ENCODE measurements around the gene ANKLE2. TPM values are rescaled to one million over a fixed set of nuclear protein-coding genes. Genes with fewer than 3 reads are reported as not detected.
A peak's percentile ranks its signal among the peaks of the same experiment; 100 is the strongest.

Gene ANKLE2
- total RNA-seq, 1 experiment from 2014 or later, result 80.3 TPM

- H3K4ac ChIP-seq (ENCODE audit: low read depth, low read length), result no peak overlapping the region
- H2BK120ac ChIP-seq (ENCODE audit: low read depth, low read length, poor library complexity, severe bottlenecking), result no peak overlapping the region
- no peaks in the 10 kb centered on the region for H3K9me3 Mint-ChIP-seq
- H3K36me3 Mint-ChIP-seq (ENCODE audit: insufficient read depth in 1 of 3, low read depth in 3 of 3), result peaks cover 52 to 93% (median 75%) of the 10 kb centered on the region in 3 experiments
- H3K23me2 ChIP-seq (ENCODE audit: insufficient read length, low read depth, low read length, poor library complexity, severe bottlenecking), result no peaks in the 10 kb centered on the region
- H3T11ph ChIP-seq (ENCODE audit: low read length), result no peak overlapping the region
- H4K91ac ChIP-seq (ENCODE audit: insufficient read length, low read depth, low read length), result no peak overlapping the region
- WGBS (ENCODE audit: extremely low coverage, insufficient read length, low lambda C conversion rate), result no CpG with 5 or more reads among the region's 30 CpGs
- H2BK15ac ChIP-seq (ENCODE audit: low read depth, low read length), result no peak overlapping the region
- H3K4me1 ChIP-seq (ENCODE audit: insufficient read depth, low read length), result no peaks in the 10 kb centered on the region
- H3K79me2 ChIP-seq (ENCODE audit: insufficient read depth, low read length), result no peaks in the 10 kb centered on the region
- H2AK5ac ChIP-seq (ENCODE audit: insufficient read length, low read length), result no peak overlapping the region
- no peak overlapping the region for H2AFZ ChIP-seq (ENCODE audit: low read length)
- no peak overlapping the region for H4K5ac ChIP-seq (ENCODE audit: insufficient read length, low read depth, low read length)
- H3K14ac ChIP-seq (ENCODE audit: insufficient read depth, low read length), result no peak overlapping the region
- TF ChIP-seq, protein P1, sequence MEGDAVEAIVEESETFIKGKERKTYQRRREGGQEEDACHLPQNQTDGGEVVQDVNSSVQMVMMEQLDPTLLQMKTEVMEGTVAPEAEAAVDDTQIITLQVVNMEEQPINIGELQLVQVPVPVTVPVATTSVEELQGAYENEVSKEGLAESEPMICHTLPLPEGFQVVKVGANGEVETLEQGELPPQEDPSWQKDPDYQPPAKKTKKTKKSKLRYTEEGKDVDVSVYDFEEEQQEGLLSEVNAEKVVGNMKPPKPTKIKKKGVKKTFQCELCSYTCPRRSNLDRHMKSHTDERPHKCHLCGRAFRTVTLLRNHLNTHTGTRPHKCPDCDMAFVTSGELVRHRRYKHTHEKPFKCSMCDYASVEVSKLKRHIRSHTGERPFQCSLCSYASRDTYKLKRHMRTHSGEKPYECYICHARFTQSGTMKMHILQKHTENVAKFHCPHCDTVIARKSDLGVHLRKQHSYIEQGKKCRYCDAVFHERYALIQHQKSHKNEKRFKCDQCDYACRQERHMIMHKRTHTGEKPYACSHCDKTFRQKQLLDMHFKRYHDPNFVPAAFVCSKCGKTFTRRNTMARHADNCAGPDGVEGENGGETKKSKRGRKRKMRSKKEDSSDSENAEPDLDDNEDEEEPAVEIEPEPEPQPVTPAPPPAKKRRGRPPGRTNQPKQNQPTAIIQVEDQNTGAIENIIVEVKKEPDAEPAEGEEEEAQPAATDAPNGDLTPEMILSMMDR (conservative IDR thresholded peaks at IDR 0.05), result no peak
- H3K4me2 ChIP-seq (ENCODE audit: insufficient read depth, insufficient read length, low read length), result no peak overlapping the region
- no peak overlapping the region for H2BK5ac ChIP-seq (ENCODE audit: insufficient read length, low read length)
- H3K18ac ChIP-seq (ENCODE audit: insufficient read length, low read depth, low read length), result no peak overlapping the region
- no peaks in the 10 kb centered on the region for H4K20me1 ChIP-seq (ENCODE audit: control insufficient read depth, insufficient read depth, insufficient read length)
- no peak overlapping the region for H2BK20ac ChIP-seq (ENCODE audit: low read depth, low read length, poor library complexity, severe bottlenecking)
- H3K9me3 ChIP-seq (ENCODE audit: control insufficient read depth, low read depth, low read length), result no peaks in the 10 kb centered on the region
- no peak overlapping the region for H2BK12ac ChIP-seq (ENCODE audit: insufficient read length, low read depth, low read length)
- H3K9ac ChIP-seq (ENCODE audit: extremely low read depth, insufficient read length, low read length), result no peak overlapping the region
- H3K4me3 Mint-ChIP-seq, result no peak overlapping the region
- no peaks in the 10 kb centered on the region for H3K4me1 Mint-ChIP-seq
- H3K56ac ChIP-seq (ENCODE audit: insufficient read length, low read depth, low read length), result no peak overlapping the region
- H4K8ac ChIP-seq (replicated peaks; ENCODE audit: insufficient read length, low read depth, low read length), result no peak overlapping the region
- no peak for DNase-seq
- no peaks in the 10 kb centered on the region; the same call in 1 of the 2 replicates for H3K27me3 Mint-ChIP-seq (ENCODE audit: low read depth)
- H3K79me1 ChIP-seq (ENCODE audit: insufficient read depth, low read depth, low read length, poor library complexity, severe bottlenecking), result no peaks in the 10 kb centered on the region
- H3K27ac ChIP-seq (ENCODE audit: insufficient read length, low read depth, low read length), result no peak overlapping the region
- no peaks in the 10 kb centered on the region for H3K27me3 ChIP-seq (ENCODE audit: insufficient read depth, low read length)
- peak overlapping the region in 2 of 3 experiments; percentile 52; a peak in 3 of 7 replicates for H3K27ac Mint-ChIP-seq
- no peak overlapping the region for H3K23ac ChIP-seq (ENCODE audit: insufficient read length, low read depth, low read length)
Observed at GRCh38 chr12:132723015-132723763, 38.4 kb downstream of the ANKLE2 start.
